HUDEP-2 (cell line): ENCODE measurements around the gene OR6C2.
"Not testable (repeated sequence)": the region's sequence is repeated elsewhere in the genome, so short reads cannot be mapped to it uniquely, and the experiment has no call there.

Source experiments
- DNase-seq, 76 experiments: peaks; one replicate each; lab custom pipeline; 2025; ENCODE audit not compliant: unreplicated experiment in 76 of 76; lab: John Stamatoyannopoulos, UW

The OR6C2 gene

DNA sequence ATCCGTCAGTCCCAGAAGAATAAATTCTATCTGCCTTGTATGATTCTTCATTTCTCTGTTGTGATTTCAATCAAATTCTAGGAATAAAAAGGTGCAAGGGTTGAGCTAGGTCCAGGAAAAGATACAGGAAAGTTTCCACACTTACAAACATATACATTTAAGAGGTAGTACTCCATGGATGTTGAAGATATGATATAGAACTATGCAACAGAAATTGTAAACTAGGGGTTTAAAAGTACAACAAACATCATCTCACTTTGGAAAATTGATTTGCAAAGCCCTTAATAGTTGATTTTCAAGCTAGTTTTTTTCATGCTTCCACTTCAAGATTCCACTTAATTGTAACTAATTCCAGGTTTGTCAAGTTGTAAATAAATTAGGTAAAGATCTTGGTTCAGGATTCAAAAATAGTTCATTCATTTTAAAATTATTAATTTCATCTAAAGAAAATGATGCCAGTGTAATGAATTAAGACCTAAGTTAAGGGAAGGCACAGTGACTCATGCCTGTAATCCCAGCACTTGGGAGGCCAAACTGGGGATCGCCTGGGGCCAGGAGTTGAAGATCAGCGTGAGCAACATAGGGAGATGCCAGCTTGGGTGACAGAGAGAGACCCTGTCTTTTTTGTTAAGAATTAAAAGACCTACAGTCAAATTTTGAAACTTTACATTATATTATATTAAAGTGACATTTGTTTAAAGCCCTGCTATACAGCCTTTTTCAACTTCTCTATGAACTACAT lies 26.4 kb downstream of the OR6C2 start, which contains the start of gene OR6C70:
OR6C70 (minus strand) TSS at position 51 of the 742 bp plus-strand sequence; CDS start at position 51, 0 bp downstream.
- no peak for DNase-seq

DNA sequence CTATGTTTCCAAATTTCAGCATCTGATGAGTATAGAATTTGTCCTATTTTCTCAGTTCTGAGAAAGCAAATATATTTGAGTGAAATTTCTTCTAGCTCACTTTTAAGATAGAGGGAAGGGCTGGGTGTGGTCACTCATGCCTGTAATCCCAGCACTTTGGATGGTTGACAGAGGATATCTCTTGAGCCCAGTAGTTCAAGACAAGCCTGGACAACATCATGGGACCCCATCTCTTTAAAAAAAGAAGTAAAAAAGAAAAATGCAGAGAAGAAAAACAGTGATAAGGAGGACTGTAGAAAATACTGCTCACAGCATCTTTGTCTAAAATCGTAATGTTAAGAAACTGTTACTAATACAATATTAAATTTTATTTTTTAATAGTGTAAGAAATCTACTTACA lies 28.4 kb downstream of the OR6C2 start:
- no peak for DNase-seq

DNA sequence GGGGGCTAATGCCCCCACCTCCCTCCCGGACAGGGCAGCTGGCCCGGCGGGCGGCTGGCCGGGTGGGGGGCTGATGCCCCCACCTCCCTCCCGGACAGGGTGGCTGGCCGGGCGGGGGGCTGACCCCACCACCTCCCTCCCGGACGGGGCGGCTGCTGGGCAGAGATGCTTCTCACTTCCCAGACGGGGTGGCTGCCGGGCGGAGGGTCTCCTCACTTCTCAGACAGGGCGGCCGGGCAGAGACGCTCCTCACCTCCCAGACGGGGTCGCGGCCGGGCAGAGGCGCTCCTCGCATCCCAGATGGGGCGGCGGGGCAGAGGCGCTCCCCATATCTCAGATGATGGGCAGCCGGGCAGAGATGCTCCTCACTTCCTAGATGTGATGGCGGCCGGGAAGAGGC lies 35.3 kb downstream of the OR6C2 start:
- DNase-seq: not testable (repeated sequence)

DNA sequence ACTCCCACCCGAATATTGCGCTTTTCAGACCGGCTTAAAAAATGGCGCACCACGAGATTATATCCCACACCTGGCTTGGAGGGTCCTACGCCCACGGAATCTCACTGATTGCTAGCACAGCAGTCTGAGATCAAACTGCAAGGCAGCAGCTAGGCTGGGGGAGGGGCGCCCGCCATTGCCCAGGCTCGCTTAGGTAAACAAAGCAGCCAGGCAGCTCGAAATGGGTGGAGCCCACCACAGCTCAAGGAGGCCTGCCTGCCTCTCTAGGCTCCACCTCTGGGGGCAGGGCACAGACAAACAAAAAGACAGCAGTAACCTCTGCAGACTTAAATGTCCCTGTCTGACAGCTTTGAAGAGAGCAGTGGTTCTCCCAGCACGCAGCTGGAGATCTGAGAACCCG lies 40.4 kb downstream of the OR6C2 start:
- DNase-seq: not testable (repeated sequence)

DNA sequence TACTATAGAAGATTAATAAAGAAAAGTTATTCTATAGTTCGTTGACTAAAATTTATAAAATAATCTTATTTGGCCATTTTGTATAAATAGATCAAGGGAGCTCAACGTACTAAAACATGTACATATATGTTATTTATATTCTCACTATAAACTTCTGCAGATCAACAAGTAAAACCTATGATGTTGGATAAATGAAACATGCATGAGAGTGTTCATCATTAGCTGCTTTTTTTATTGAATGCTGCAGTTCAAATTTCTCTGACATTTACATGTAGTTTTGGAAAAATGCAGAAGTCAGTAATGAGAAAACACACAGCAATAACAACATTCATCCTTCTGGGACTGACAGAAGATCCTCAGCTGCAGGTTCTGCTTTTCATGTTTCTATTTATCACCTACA lies 48.2 kb downstream of the OR6C2 start, which contains the start of gene OR6C68:
OR6C68 (plus strand) TSS at position 301 of the 400 bp plus-strand sequence; CDS start at position 301, 0 bp downstream.
- DNase-seq: no peak

DNA sequence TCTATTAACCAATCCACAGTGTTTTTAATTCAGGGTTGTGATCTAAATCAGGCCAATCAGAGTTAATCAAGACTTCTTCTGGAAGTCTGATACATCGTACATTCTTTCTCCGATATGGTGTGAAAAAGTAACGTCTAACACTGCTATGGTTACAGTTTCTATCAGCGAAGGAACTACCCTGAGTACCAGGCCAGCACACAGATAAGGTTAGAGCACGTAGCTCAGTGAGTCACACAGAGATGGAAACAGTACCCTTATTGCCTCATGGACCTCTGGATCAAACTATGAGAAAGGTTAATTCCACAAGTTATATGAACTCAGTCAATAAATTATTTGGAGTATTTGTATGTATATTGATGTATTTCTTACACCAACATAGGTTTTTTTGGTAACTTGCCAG lies 51.6 kb downstream of the OR6C2 start:
- DNase-seq: no peak

DNA sequence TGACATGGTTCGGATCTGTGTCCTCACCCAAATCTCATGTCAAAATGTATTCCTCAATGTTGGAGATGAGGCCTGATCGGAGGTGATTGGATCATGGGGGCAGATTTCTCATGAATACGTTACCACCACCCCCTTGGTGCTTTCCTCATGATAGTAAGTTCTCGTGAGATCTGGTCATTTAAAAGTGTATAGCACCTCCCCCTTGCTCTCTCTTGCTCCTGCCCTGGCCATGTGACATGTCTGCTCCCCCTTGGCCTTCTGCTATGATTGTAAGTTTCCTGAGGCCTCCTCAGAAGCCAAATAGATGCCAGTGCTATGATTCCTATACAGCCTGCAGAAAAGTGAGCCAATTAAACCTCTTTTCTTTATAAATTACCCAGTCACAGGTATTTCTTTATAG lies 55.4 kb downstream of the OR6C2 start:
- no peak for DNase-seq

DNA sequence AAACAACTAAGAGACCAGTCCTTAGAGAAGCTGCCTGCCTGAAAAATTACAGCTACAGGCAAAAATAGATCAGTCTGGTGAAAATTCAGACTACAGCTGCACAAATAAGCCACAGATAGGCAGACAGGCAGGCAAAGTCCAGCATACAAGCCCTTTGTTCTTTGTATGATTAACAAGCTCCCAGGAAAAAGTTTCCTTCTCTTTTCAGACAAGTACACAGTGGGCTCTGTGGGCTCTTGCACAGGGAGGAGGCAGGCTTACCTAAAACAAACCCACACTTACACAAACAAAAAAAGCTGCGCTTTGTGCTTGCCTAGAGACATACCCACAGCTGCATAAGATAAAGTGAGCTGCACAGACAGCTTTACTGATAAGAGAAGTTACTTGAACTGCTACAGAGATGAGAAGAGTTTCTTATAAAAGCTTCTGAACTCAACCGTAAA lies 56.0 kb downstream of the OR6C2 start:
- peak in 10 of 76 experiments; percentile 1 to 39 (median 21) for DNase-seq

DNA sequence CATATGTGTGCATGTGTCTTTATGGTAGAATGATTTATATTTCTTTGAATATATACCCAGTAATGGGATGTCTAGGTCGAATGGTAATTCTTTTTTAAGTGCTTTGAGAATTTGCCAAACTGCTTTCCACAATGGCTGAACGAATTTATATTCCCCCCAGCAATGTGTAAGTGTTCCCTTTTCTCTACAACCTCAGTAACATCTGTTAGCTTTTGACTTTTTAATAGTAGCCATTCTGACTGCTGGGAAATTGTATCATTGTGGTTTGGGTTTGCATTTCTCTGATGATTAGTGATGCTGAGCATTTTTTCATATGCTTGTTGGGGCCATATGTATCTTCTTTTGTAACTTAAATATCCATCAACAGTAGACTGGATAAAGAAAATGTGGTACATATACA lies 57.7 kb downstream of the OR6C2 start:
- no peak for DNase-seq
